Lung microvascular endothelial cell (primary cell): ENCODE results near the gene CDKN2B-AS1. TPM values are rescaled to one million over a fixed set of nuclear protein-coding genes. Genes with fewer than 3 reads are reported as not detected.
A peak's percentile ranks its signal among the peaks of the same experiment; 100 is the strongest.

Experiments used
- DNase-seq, 2 donors: peaks; one replicate each; pipeline versions ENCODE4 v3.0.0 to v3.0.0-alpha.2; 2010; ENCODE audit warnings: low read depth in 2 of 2
- total RNA-seq: library from RNA; depleted of rRNA; stranded (reverse); fragments of >200 nt; gene quantifications from 2 replicates; pipeline ENCODE4 v1.2.1, GENCODE V29; 2014

Gene CDKN2B-AS1
- total RNA-seq, 1 donor from 2014 or later = 0.60 TPM

DNA sequence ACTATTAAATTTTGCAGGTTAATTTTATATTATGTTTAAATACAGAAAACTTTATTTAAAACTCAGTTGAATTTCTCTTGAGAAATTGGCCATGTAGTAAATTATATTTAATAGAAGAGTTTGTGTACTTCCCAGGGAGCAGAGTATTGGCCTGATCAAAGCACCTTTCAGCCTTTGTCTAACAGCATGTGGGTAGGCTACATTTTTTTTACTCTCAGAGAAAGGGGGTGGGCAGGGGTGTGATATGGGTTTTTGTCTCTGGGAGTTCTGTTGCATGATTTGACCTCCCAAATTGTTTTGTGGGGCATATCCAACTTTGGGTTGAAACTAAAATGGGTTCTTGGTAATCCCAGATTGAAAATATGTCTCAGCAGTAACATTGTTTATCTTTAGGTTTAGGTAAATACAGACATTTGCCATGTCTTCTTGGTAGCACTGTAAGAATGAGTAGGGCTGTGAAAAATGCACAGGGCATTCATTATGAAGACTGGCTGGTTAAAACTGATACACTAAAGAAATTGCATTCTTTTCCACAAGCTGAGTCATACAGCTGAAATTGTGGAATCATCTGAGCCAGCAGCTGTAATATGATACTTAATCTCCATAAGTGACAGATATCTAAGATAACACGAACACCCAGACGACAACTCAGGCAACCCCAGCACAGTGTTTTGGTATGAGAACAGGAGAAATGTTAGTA lies 89.9 kb downstream of the CDKN2B-AS1 start:
- DNase-seq = peak; percentile 32 to 84

DNA sequence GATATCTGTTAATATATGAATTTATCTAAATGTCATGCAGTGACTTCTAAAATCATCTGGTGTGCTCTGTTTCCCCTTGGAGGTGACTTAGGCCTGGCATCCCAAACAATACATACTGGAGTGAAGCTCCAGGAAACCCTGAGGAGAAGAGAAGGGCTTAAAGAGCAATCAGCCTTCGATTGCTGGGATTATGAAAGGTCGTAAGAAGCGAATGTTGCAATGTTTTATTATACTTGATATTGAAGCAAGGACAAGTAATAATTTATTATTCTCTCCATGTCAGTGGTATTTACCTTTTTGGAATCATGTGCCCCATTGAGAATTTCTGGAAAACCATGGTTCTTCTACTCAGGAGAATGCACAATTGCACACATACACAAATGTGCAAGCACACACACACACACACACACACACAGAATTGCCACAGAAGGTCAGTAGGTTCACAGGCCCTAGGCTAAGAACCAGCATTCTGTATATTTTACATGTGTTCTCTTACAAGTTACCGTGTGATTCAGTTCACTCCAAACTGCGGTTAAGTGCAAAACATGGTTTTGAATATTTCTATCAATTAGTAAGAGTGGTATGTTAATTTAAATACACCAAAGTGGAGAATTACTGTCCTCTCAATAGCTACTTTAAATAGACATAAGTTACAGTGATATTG lies 93.6 kb downstream of the CDKN2B-AS1 start:
- DNase-seq = no peak

DNA sequence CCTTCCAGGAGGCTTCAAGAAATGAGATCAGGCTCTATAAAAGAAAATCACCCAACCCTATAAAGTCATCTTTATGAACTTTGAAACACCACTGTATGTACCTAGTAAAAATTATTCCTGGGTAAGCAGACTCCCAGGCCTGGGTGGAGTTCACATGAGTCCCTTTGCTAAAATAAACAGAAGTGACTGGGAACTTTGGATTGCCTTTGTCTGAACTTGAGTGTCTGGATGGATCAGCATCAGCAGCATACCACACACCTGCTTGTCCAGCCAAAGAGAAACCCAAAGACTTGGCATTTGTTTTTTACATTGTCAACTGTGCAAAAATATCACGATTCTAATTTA lies 94.1 kb downstream of the CDKN2B-AS1 start:
- DNase-seq = no peak

DNA sequence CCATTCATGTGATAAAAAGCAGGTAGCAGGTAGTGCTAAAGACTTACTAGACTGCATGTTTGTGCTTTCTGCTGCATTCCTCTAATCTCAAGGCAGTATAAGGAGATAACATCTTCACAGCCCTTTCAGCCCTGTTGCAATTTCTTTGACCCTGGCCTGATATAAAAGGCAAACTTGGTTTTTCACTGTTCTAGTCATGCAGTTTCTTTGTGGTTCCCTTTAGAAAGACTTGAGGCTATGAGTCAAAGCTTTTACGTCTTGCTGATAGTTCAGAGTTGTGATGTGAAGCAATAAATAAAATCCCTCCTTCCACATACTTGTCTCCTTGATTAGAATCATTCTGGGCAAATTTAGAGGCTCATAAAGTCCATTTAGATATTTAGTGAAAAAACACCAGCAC lies 103.1 kb downstream of the CDKN2B-AS1 start:
- no peak for DNase-seq

DNA sequence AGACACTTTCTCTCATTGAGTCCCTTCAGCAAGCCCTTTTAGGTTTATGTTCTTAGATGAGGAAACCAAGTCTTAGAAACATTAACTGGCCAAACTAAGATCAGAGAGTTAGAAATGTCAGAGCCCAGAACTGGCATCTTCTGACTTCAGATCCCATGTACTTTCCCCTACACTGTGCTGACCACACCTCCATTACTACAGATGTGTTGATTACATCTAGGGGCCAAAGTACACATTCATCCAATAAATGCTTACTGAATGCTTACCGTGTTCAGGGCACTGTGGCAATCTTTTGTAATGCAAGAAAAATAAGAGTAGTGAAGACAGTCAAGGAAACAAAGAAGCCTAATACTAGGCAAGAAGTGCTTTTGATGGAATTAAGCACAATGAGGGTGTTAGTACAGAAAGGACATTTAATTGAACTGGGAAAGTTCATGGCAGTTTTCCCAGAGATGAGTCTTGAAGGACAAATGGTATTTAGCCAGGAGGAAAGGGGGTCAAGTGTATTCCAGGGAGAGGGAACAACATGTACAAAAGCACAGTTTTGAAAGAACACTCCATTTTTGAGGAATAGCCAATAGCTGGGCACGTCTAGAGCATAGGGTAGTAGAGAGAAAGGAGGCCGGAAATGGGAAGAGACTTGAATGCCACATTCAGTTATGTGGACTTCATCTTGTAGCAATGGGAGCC lies 104.2 kb downstream of the CDKN2B-AS1 start:
- no peak for DNase-seq

DNA sequence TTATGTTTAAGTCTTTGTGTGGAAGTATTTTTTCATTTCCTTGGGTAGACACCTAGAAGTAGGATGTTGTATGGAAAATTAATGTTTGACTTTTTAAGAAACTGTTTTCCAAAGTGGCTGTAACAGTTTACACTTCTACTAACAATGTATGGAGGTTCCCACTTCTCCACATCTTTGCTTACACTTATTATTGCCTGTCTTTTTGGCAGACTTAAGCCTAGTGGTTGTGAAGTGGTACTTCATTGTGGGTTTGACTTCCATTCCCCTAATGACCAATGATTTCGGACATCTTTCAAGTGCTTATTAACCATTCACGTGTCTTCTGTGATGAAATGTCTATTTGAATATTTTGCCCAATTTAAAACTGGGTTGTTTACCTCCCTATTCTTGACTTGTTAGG lies 106.0 kb downstream of the CDKN2B-AS1 start:
- DNase-seq = no peak

DNA sequence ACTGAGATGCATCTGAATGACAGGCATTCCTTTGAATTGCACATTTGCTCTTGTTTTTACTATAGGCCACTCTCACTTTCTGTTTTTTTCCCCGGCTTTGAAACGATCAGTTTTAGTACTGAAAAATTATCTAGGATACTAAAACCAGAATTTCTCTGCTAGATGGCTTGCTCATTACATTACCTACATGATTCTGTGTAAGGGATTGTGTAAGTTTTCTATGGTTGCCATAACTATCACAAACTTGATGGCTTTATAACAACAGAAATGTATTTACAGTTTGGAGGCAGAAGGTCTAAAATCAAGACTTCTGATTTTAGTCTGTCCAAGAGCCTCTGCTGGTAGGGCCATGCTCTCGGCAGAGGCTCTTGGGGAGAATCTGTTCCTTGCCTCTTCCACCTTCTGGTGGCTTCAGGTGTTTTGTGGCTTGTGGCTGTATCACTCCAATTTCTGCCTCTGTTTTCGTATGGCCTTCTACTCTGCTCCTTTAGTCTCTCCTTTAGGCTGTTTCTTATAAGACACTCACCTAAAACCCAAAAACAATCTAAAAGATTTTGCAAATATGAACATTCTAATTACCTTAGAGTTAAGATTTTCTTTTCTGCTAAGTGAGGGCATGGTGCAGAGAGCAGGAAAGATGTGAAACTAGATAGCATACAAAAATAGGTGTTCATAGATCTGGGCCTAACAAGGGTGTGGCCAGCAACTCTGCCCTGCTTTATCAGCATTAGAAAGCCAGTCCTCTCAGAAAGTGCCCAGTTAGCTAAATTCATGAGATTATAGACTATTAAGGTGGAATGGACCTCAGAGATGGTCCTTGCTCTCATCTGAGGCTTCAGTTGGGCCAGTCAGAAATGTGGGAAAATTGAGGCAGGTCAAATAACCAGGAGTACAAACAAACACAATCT lies 107.8 kb downstream of the CDKN2B-AS1 start:
- no peak for DNase-seq

DNA sequence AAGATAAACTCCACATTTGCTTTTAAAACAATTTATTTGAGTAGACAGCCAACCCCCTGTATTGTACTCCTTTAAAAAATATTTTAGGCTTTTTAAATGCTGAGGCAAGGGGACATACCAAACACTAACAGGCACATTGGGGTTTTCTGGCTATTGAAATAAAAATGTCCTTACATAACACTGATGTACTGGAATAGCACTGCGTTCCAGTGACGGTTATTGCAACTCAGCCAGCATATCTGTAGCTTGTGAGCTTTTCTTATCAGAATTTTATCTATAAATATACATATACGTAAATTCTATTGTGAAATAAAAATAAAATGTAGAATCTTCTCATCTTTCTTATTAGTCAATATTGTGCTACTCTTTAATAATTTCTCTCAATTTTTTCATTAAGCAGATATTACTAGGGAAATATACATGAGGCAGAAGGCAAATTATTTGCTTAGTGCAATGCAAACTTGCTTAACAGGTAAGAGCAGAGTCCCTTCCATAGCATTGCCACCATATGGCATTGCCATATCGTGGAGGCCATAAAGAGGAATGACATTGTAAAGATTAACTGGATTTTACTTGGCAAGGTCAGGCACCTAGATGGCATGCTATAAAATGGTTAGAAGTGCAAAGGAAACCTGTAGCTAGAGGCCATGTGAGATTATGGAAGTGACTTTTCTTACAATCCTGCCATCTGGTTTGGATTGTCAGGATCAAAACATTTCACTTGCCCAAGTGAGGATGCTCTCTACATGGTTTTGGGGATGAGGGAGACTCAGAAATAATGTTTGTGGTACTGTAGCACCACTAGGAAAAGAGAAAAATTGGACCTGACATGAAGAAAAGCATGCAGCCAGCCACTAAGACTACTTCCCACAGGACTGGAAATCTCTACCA lies 109.3 kb downstream of the CDKN2B-AS1 start:
- no peak for DNase-seq

DNA sequence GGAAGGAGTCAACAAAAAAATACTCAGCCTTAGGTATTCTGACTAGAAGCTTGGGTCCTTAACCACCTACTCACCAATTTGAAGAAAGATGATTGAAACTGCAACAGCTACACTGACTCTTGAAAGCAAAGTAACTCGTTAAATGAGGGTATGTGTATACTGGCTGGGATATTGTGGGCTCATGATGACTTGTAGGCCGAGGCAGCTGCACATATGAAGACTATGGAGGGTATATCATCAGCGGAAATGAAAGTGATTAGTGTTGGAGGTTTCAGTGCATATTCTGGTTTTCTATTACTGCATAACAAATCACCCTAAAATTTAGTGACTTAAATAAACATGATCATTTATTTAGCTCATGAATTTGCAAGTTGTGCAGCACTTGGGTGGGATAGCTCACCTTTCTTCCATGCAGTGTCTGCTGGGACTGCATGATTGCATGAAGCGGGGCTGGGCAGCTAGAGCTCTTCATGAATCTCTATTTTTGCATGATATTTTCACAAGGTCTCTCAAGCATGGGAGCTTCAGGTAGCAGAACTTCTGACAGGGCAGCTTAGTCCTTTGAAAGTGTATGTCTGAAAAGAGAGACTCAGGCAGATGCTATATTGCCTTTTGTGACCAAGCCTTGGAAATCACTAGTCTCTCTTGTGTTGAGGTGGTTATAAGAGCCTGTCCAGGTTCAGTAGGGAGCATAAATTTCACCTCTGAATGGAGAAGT lies 110.6 kb downstream of the CDKN2B-AS1 start:
- no peak for DNase-seq

DNA sequence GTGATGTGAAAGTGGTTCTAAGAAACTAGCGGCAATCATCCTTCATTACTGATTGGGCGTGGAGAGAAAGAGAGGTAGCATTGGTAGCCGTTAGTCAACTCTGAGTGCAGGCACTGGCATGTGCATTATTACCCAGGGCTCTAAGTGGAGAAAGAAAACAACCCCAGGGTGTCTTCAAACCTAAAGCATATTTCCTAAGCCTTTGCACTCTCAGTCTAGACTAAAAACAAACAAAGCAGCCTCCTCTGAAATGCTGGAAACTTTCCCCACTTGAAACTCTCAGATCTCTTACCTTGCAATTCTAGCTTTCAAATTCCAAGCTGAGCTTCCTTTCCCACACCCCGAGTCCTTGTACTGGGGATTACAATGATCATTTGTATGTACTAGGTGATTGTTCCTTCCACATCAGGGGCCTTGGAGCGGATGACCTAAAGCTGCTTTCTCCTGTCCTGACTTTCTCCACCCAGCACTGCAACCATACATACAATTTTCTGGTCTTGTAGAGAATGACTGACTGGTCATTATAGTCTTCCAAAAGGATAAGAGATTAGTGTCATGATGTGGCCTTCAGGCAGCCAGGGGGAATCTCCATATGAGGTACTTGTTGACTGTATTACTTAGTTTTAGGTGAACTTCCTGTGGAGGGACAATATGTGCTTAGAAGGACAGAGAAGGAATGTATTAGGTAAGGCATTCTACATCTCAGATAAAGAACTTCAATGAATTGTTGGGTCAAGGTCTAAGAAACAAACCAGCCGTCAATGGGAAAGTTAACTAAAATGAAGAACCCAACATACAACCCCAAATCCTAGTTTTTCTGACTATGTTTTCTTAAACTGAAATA lies 112.8 kb downstream of the CDKN2B-AS1 start:
- no peak for DNase-seq

DNA sequence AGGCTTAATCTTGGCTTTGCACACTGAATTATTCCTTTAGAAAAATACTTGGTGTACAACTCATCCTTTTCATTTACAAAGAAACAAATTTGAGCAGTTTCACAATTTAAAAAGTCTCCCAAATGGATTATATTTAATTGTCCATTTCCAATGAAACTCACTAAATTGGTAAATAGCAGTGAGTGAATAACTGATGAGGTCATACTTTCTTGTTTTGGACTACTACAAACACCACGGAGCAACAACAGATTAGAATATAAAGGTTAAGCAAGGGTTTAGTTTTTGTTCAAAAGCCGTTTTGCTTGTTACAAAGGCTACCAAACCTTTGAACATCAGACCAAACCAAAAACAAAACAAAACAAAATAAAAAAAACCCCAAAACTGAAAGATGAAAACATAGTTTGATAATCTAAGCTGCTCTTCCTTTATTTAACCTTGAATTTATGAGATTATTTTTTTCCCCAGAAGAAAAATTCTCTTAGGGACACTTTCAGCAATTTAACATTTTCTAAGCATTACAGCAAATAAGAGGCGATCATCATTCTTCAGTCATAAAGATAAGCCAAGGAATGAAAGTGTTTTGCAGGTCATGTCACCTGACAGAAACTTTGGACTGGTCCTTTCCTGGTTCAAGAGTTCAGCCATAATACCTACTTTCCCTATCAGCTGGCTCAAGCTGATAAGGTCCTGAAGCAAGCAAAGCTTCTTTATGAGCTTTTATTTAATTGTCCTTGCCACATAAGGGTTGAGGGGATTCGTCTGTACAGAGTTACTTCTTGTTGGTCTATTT lies 114.2 kb downstream of the CDKN2B-AS1 start:
- DNase-seq = no peak

DNA sequence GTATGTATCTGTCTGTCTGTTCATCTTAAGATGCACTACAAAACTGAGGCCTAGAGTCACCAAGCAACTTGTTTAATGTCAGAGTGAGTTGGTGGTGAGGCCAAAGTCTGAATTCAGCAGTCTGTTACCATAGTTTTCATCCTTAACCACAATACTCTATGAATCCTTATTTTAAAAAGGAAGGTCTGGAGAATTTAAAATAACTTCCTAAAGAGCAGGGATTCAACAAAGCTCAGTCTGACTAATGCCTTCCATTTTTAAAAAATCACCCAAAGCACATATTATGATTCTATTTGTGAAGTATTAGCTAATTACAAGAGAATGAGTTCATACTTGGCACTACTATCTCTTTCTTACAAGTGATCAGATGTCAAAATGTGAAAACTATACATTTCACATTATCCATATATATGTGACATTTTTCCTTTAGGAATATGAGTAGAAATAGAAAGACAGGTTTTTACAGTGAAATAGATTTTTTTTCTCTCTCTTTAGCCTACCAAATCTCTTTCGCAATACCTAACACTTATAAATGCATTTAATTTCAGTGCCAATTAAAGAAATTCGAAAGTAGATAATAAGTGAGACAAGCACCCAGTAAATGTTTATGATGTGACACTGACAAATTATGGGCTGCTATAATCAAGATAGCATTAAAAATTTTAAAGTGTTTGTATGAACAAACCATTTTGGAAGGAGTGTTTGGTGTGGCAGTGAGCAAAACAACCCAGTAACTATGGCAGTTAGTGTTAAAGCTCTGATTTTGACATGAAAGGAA lies 116.8 kb downstream of the CDKN2B-AS1 start:
- peak in 1 of 2 donors; percentile 57 for DNase-seq

DNA sequence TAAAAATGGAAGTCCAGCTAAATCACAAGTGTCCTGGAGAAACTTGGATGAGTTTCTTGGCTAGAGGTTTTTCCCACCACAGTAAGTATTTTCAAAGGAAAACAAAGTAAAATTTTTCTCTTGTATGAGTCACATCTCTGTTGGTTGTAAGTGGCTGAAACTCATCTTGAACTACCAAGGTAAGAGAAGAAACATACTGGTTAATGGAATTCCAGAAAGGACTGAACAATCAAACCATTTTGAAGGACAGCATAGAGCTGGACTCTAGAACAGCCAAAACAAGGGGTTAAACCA lies 117.3 kb downstream of the CDKN2B-AS1 start:
- peak in 1 of 2 donors; percentile 68 for DNase-seq

DNA sequence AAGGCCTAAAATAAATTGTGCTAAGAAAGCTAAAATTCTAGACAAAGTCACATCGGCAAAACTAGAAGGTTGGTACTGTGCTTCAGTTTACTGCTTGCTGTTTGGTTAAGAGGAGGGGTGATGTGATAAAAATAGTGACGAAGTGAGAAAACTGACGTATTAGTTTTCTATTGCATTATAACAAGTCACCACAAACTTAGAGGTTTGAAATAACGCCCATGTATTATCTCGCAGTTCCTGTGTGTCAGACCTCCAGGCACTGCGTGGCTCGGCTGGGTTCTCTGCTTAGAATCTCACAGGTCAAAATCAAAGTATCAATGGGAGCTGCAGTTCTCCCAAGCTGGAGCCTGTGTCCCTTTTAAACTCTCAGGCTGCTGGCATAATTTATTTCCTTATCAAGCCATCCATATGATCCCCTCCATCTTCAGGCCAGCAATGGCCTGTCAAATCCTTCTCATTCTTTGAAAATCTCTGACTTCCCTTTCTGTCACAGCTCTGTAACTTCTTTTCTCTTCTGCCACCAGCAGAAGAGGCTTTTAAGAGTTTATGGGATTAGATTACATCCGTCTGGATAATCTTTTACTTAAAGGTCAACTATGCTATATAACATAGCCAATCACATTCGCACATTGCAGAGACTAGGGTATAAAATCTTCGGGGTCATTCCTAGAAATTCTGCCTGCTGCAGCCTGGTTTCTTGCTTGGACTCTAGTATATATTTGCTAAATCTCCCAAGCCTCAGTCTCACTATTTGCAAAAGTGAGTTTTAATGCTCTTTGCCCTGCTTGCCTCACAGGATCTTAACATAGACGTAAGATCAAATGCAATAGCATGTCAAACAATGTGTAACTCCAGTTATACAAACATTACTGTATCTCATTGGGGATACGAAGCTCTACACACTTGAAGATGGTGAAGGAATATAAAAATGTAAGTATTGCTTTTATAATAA lies 118.6 kb downstream of the CDKN2B-AS1 start:
- DNase-seq = no peak

DNA sequence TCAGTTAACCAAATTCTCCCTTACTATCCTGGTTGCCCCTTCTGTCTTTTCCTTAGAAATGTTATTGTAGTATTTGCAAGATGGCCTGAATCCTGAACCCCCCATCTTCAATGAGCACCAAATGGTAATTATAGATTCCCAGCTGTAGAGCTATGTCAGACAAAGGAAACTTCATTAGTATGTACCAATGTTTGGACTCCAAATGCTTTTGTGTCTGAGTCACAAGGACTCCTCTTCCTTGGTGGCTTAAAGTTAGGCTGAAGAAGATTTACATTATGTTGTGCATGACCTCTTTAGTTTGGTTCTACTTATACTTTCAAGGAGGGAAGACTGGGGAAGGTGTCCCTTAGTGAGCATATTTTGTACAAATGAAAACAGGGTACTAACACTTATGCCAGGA lies 120.4 kb downstream of the CDKN2B-AS1 start:
- DNase-seq = no peak

DNA sequence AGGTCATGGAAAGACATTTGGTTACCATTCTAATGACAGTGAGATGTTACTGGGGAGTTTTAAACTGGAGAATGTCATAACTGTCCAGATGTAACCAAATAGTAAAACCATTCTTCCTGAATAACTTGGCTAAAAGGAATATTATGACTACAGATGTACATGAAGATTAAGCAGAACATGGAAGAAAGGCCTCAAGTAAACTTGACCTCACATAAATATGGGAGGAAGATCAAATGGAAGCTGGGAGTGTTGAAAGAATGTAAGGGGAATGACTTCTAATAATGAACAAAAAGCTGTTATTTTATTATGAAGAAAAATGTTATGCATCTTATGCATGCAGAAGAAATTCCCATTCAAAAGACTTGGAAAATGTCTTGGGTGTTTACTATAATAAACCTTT lies 122.2 kb downstream of the CDKN2B-AS1 start:
- DNase-seq = no peak
